Choroid plexus epithelial cell (primary cell): ENCODE results near the gene ZFAND5.
A peak's percentile ranks its signal among the peaks of the same experiment; 100 is the strongest.

Experiments used
- DNase-seq: peaks from one replicate; pipeline ENCODE4 v3.0.0-alpha.2; 2010; ENCODE audit warnings: low read depth
- H3K4me3 ChIP-seq: 2 replicates; pipeline ENCODE4 v1.5.1; 2011; ENCODE audit warnings: low read depth, mild to moderate bottlenecking, control low read depth, low read length, moderate library complexity
- TF ChIP-seq, protein P1 (sequence below): conservative IDR thresholded peaks from 2 replicates; pipeline ENCODE4 v1.5.1; 2011; ENCODE audit warnings: low read depth, mild to moderate bottlenecking, control low read depth, inconsistent platforms, low read length, moderate library complexity

The ZFAND5 gene

DNA sequence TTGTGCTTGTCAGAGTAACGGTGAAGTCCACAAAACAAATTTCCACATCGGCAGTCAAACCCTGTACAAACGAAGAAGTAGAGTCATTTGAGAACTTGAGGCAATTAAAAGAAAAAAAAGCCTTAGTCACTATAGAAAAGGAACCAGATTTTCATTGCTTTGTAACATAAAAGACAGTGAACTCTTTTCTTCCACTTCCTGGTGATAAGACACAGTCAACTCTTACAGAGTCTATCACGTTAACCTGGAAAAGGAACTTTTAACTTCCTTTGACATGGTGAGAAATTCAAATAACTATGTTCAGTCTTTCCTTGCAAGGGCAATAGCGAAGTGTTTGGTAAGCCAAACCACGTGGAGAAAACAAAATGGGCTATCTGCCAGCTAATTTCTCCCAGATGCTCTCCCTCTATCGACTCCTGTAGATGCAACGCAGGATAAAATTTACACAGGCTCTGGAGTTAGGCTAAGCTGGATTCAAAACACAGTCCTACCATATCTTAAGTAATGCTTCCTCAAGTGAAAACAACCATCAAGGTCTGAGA lies 8.9 kb downstream of the ZFAND5 start:
- DNase-seq, result peak; percentile 74
- H3K4me3 ChIP-seq, result no peak overlapping the region
- TF ChIP-seq, protein P1, sequence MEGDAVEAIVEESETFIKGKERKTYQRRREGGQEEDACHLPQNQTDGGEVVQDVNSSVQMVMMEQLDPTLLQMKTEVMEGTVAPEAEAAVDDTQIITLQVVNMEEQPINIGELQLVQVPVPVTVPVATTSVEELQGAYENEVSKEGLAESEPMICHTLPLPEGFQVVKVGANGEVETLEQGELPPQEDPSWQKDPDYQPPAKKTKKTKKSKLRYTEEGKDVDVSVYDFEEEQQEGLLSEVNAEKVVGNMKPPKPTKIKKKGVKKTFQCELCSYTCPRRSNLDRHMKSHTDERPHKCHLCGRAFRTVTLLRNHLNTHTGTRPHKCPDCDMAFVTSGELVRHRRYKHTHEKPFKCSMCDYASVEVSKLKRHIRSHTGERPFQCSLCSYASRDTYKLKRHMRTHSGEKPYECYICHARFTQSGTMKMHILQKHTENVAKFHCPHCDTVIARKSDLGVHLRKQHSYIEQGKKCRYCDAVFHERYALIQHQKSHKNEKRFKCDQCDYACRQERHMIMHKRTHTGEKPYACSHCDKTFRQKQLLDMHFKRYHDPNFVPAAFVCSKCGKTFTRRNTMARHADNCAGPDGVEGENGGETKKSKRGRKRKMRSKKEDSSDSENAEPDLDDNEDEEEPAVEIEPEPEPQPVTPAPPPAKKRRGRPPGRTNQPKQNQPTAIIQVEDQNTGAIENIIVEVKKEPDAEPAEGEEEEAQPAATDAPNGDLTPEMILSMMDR, result peak; percentile 11

DNA sequence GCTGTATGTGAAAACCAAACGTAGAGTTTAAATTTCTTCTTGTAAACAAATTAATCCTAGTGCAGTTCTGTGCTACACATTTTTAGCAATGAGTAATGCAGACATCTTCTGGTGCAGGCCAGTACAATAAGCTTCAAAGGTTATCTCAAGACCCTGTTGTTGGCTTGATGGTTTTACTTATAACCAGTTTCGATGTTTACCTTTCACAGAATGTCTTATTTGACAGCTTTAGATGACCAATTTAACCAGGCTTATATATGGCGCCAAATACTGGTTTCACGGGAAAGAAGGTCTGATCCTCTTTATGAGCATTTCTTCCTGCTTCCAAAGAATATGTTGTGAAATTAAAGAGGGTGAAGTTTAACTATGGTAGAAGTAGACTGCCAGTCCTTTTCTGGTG lies 9.9 kb downstream of the ZFAND5 start:
- no peak overlapping the region for H3K4me3 ChIP-seq
- TF ChIP-seq, protein P1, result no peak
- DNase-seq, result no peak

DNA sequence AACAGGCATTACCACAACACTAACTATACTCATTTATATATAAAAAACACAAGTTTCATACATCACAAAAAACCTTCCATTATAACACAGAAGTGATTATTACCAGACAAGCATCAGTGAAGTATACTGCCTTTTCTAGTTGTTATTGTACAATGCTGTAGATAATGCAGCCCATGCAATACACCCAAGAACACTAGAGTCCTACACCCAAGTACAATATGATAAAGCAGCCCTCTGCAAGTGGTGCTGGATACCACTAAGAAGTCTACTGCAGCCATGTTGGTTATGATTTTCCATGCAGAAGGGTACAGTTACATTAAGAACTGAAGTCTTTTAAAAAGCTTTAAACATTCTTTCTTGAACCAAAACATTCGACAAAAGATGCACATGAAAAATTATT lies 10.3 kb downstream of the ZFAND5 start:
- TF ChIP-seq, protein P1, result no peak
- no peak overlapping the region for H3K4me3 ChIP-seq
- DNase-seq, result no peak

DNA sequence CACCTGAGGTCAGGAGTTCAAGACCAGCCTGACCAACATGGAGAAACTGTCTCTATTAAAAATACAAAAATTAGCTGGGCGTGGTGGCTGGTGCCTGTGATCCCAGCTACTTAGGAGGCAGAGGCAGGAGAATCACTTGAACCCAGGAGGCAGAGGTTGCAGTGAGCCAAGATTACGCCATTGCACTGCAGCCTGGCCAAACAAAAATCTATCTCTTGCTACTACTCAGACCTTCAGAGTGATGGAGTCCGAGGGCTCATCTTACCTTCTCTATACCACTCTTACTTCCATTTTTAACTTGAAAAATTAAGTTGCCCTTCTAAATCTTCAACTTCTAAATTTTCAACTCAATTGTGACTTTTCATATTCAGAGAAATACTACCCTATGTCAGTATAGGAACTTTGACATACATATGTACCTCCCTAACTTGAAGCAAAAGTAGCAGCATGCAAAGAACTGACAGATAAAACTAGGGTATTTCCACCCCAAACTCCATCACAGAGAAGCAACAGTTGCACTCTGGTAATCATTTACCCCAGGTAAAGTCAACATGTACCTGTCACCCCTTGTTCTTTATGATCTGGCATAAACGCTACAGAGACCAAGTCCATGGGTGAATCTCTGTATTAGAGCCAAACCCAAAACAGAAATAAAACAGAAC lies 11.4 kb downstream of the ZFAND5 start:
- no peak for DNase-seq
- H3K4me3 ChIP-seq, result no peak overlapping the region
- TF ChIP-seq, protein P1, result no peak

DNA sequence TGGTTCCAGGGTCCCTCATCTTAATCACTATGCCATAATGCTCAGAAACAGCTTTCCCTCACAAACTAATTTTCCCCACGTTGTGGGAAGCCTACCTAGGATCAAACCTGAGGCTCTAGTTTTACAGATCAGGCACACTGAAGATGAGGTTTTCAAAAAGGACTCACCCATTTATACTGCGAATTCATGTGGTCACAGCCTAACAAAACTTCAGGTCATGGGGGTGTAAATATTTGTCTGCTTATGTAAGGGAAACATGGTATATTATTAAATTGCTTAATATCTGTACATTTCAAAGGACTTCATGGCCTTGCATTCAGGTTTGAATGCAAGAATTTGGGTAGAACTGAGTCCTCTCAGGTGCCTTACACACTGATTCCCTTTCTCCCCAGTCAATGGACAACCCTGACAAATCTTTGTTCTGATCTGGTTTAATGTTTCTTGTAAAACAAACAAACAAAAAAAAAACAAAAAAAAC lies 12.1 kb downstream of the ZFAND5 start:
- TF ChIP-seq, protein P1, result no peak
- H3K4me3 ChIP-seq, result no peak overlapping the region
- DNase-seq, result peak; percentile 63

DNA sequence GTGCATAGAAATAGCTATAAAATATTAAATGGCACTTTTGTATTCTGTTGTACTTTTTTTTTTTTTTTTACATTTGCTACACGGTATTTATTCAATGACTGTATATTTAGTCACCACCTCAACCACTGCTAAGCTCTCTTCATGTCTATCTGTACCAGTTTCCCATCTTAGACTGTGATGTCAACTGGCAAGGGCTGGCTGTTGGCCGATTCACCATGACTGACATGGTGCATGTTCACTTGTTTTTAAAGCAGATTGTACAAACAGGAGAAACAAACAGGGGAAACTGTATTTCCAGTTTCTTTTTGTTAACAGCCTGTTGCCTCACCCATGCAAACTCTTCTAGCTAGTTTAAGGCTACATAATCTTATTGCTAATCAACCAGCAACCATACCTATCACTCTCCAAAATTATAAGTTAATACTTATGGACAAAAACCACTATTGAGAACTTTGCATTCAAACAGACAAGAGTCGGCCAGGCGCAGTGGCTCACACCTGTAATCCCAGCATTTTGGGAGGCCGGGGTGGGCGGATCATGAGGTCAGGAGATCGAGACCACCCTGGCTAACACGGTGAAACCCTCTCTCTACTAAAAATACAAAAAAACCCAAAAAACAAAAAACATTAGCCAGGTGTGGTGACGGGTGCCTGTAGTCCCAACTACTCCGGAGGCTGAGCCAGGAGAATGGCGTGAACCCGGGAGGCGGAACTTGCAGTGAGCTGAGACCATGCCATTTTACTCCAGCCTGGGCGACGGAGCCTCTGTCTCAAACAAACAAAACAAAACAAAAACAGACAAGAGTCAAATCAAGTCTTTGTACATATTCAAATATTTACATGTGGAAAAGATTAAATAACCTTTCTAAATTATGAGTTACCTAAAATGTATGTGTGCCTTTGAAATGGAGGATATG lies 13.2 kb downstream of the ZFAND5 start:
- TF ChIP-seq, protein P1, result no peak
- peak; percentile 39 for DNase-seq
- H3K4me3 ChIP-seq, result no peak overlapping the region
